Measurements from ENCODE around the gene PLEKHG4B.
"Not testable (repeated sequence)": the region's sequence is repeated elsewhere in the genome, so short reads cannot be mapped to it uniquely, and the experiment has no call there.

Gene PLEKHG4B

DNA sequence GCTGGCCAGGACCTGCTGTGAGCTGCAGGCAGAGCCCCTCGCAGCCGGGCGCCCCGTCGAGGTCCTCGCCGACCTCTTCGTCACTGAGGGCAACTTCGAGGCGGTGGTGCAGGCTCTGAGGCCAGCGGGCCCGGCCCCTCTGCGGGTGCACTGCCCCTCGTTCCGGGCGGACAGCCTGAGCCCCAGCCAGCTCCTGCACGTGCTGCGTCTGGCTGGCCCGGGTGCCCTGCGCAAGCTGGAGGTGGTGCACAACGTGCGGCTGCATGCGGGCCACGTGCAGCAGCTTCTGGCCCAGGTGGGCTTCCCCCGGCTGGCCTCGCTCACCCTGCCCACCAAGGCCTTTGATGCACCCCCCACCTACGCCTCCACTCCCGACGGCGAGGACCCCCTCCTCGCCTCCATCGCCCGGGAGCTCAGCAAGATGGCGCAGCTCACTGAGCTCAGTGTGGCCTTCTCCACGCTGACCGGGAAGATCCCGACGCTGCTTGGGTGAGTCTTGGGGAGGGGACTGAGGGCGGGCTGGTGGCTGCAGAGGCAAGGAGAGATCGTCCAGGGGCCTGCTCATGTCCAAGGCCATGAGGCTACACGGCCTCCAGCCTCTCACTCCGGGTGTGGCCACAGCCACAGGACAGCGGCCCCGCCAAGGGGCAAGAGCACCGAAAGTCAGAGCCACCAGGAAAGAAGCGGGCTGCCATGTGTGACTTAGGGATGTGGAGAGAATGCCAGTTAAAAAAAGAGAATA lies 100.2 kb downstream of the PLEKHG4B start:
- DNase-seq: no peak

DNA sequence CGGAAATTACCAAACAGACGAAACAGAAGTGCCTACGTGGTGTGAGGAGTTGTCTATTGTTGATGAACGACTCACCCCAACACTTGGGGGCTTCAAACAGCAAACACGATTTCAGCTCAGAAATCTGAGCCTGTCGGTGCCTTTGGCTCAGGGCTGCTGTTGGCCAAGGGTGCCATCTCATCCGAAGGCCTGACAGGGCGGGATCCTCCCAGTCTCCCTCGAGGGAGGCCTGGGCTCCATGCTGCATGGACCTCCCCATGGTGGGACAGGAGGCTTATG lies 100.7 kb downstream of the PLEKHG4B start:
- no peak for DNase-seq

DNA sequence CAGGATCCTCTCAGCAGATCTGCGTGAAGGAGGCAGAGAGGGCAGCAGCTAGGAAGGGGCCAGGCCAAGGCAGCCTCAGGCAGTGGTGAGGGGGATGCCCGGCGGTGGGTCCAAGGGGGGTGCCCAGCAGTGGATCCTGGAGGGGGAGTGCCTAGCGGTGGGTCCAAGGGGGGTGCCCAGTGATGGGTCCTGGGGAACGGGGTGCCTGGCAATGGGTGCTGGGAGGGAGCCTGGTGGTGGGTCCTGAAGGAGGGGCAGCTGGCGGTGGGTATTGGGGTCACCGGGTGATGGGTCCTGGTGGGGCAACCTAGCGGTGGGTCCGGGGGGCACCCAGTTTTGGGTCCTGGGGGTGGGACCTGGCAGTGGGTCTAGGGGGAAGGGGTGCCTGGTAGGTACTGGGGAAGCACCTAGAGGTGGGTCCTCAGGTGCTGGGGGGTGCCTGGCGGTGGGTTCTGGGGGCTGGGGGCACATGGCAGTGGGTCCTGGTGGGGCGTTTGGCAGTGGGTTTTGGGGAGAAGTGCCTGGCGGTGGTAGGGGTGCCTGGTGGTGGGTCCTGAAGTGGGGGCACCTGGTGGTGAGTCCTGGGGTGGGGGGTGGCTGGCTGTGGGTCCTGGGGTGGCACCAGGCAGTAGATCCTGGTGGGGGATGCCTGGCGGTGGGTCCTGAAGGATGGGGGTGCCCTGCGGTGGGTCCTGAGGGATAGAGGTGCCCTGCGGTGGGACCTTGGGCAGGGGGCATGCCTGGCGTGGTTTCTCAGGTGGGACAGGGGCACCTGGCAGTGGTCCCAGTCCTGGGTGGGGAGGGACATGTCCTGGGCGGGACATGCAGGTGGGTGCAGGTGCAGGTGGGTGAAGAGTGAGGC lies 101.2 kb downstream of the PLEKHG4B start:
- DNase-seq: no peak

DNA sequence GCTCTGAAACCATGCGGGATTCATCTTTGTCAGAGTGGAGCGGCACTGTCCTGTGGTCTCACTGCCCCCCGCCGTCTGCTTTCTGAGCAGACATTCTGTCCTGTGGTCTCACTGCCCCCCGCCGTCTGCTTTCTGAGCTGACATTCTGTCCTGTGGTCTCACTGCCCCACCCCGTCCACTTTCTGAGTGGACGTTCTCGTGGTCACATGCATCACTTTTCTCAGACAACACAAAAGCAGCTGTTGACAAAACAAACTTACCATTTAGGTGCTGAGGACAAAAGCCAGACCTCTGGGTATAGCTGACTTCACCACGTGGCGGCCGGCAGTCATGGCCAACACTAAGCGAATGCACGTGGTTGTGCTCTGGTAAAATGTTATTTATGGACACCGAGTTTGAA lies 102.1 kb downstream of the PLEKHG4B start:
- no peak for DNase-seq

DNA sequence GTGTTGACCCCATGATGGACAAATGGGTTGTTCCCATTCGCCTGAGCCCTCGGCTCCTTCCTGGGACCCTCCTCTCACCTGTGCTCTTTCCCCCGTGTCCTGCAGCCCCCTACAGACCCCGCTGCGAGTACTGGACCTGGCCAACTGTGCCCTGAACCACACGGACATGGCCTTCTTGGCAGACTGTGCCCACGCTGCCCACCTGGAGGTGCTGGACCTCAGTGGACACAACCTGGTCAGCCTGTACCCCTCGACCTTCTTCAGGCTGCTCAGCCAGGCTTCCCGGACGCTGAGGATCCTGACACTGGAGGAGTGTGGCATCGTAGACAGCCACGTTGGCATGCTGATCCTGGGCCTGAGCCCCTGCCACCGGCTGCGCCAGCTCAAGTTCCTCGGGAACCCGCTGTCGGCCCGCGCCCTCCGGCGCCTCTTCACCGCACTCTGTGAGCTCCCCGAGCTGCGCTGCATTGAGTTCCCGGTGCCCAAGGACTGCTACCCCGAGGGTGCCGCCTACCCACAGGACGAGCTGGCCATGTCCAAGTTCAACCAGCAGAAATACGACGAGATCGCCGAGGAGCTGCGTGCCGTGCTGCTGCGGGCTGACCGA lies 102.7 kb downstream of the PLEKHG4B start:
- no peak for DNase-seq

DNA sequence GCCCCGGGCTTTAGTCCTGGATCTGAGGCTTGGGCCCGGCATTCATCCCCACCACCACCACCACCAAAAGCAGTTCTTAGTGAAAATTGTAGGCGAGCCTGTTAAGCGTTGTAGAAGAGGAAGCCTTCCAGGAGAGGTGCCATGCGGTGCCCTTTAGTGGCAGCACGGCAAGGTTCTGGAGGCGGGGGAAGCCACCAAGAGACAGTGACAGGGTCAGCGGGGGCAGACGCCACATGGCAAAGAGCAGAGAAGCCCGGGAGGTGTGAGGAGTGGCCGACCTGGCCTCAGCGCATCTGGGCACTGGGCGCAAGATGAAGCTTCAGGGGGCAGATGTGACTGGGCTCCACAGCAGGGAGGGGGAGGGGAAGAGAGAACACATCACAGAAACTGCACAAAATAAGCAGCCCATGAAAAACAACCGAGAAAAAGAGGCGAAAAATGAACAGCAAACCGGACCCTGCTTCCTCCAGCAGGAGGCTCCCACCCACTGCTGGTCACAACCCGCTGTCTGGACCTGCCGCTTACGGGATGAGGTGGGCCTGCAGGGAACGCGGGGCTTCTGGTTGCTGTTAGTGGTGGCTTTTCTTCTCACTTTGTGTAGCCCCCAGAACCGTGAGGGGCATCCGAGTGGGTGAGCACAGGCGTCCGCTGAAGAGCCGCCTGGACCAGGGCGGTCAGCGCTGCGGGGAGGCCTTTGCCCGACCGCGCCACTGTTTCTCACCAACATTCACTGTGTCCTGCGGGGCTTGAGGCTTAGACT lies 103.6 kb downstream of the PLEKHG4B start:
- DNase-seq: no peak

DNA sequence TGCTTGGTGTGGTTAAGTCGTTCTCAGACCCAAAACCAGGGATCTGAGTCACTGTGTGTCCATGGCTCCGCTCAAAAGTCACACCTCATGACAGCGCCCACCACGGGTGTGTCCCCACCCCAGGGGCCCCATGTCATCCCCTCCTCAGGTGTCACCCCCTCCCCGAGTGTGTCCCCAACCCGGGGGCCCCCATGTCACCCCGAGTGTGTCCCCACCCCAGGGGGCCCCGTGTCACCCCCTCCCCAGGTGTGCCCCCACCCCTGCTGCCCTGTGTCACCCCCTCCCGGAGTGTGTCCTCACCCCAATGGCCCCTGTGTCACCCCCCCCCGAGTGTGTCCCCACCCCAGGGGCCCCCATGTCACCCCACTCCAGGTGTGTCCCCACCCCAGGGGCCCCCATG lies 104.4 kb downstream of the PLEKHG4B start:
- DNase-seq: no peak

DNA sequence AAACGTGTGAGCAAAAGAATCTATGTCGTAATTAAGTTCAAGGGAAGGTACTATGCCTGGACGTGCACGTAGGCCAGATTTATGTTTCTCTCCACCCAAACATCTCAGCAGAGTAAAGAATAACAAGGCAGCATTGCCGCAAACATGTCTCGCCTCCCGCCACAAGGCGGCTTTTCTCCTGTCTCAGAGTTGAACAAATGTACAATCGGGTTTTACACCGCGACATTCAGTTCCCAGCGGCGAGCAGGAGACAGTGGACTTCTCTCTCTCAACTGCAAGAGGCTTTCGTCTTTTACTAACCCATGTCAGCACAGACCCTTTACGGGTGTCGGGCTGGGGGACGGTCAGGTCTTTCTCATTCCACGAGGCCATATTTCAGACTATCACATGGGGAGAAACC lies 105.1 kb downstream of the PLEKHG4B start:
- not testable (repeated sequence) for DNase-seq

DNA sequence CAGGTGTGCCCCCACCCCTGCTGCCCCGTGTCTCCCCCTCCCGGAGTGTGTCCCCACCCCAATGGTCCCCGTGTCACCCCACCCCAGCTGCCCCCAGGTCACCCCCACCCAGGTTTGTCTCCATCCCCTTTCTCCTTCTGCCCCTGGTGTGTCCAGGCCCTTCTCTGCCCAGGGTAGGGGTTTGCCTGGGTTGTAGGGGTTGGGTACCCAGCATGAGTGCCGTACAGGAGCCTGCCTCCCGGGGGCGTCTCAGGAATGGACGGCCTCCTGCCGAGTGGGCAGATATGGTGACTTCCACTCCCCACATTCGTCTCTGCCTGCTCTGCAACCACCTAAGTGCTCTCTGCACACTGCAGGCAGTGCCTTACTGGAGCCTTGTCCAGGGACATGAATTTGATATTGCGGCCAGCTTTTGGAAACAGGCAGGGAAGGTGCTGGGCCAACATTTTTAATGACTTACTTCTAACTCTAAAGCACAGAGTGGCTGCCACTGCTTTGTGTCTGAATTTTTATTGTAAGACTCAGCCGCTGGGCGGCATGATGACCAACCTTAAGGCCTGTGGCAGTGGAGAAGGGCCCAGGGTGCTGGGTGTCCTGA lies 106.0 kb downstream of the PLEKHG4B start:
- no peak for DNase-seq

DNA sequence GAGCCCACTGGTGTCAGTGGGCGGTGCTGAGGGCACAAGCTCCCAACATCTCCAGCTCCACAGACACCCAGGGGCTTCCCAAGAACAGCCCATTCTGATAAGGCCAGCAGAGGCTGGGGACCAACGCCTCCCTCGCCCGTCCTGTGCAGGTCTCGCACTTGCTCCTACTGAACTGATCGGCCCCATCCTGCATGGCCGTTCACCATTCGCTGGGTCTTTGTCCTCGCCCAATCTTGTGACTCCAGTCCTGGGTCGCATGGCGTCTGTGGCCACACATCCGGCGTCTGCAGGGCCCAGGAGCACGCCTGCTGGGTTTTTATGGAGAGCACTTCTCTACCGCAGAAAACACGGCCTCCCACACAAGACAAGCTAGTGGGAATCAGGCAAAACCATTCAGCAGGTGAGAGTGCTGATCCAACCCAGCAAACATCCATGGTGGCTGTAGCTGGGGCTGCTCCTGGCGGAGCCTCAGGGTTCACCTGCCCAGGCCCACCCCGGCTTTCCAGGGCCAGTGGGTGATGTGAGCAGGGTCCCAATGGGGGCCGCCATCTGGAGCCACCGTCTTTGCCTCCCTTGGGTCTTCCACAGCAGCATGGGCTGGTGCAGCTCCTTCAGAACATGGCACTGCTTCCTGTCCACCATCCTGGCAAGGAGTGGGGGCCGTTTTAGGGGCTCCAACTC lies 106.7 kb downstream of the PLEKHG4B start:
- DNase-seq: no peak

DNA sequence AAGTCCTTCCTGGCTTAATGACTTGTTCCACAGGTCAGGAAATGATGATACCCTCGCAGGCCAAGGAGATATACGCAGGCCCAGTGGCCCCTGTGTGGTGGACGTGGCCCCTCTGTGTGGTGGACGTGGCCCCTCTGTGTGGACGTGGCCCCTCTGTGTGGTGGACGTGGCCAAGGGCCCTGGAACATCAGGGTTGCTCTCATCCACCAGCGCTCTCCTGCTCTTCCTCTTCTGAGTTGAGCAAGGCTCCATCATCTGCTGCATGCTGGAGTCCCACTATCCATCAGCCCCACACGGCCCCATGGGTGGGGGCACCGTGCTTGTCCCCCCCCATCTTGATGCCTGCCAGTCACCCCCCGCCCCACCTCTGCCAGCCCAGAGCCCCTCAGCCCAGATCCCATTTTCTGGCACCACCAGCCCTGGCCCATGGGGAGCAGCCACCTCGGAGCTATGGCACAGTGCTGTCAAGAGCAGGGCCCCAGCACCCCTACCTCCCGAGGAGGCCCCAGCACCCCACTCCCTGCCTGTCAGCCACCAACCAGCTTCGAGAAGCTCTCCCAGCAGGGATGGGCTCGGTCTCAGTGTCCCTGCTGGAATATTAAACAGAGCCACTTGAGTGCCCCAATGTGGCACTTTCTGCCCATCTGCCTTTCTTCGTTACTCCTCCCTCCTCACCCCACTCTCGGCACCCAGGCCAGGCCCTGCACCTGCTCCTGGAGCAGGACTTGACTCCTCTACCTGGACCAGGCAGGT lies 107.4 kb downstream of the PLEKHG4B start:
- DNase-seq: no peak

DNA sequence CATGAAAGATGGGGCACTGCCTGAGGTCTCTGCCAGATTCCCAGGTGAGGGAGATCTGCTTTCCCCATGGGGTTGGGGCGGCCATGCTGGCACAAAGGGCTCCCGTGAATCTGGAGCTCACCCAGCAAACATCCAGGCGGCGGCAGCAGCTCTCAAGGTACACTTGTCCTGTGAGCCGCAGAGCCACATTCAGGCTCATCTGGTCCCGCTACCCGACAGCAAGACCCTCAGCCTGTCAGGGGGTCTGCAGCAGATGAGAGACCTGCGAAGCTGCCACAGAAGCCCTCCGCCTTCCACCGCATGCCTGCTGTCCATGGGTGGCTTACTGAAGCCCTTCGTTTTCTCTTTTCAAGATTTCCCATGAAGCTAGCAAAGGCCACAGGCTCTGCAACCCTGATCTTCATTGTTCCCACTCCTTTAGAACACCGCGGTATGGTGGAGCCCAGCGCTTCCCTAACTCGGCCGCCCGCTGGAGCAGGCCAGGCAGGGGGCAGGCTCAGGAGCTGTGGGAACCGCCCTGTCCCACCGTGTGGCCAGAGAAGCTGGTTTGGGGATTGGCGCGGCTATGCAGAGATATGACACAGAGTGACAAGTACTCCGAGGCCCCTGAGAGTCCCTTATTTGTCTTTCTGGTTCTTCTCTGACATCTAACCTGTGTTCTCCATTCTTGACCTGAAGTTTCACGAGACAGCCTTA lies 108.1 kb downstream of the PLEKHG4B start:
- DNase-seq: no peak

DNA sequence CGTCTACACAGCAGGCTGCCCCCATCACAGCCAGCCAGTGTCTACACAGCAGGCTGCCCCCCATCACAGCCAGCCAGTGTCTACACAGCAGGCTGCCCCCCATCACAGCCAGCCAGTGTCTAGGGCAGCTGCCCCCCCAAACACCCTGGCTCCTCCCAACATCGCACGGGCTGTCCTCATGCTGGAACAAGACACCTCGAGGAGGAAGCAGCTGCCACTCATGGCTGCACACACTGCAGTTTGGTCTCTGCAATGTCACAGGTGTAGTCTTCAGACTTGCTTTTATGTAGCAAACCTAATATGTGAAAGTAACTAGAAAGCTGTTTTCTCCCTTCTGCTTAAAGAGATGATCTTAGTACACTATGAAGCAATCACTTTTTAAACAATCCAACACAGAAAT lies 109.0 kb downstream of the PLEKHG4B start:
- no peak for DNase-seq

DNA sequence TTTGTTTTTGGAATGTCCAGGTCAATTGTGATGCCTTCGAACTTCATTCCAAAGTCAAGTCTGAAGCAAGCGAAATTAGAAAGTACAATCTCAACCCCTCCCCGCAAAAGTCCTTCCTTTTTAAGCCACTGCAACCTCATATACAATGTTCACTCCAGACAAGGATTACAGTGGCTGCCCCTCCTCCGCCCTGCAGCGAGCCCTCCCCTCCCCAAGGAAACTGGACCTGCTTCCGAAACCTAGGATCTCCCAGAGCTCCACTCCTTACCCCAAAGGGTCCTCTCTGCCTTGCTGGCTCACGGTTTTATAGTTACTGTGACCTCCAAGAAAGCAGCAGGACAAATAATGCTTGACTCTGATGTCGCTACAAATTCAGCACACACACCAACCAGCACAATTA lies 109.7 kb downstream of the PLEKHG4B start:
- no peak for DNase-seq

DNA sequence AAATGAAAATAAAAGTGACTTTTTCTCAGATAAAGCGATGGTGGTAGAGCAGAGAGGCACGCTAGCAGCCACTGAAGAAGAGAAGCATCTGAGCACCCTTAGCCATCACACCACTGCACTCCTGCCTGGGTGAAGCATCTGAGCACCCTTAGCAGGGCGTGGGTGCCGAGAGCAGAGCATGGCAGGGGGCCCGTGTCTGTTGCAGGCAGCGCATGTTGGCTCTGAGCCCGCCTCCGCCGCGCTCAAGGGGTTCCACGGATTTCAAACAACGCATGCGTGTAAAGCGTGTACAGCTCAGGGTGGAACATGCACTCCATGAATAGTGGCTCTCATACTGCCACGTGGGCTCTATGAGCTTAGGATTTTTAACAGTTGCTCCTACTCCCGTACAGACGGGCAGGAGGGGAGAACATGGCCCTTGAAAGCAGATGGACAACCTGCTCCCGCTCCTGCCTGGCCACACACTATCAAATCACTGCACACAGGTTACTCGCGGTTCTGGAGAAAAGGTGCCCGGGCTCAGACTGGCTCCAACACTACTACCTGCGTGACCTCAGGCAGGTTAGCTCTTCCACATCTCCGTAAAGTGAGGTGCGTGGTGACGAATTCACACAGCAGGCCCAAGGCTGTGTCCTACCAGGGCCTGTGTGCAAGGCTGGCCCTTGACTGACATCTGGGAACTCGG lies 111.4 kb downstream of the PLEKHG4B start:
- no peak for DNase-seq

DNA sequence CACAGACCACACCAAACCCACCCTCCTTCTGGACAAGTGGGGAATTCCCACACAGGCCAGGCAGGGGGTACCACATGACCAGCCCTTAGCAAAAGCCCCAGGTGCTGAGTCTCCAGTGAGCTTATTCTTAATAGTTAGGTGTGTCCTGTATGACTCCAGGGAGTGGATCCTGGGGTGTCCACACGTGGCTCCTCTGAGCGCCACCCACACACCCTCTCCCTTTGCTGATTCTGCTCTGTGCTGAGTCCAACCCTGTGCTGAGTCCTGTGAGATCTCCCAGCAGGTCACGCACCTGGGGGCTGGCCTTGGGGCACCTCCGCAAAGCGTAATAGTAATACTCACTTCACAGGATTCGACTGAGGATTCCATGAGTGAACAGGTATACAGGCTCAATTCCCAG lies 112.0 kb downstream of the PLEKHG4B start:
- DNase-seq: no peak

DNA sequence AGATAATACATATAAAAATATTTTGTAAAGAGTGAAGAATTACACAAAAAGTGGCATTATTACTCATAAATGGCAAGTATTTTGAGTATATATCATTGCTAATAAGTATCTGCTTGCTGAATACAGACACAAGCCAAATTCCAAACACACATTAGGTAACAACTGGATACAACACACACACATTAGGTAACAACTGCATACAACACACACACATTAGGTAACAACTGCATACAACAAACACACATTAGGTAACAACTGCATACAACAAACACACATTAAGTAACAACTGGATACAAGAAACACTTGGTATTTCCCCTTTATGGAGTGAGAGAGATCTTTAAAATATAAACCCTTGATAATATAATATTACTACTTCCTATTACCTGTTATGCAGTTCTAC lies 112.5 kb downstream of the PLEKHG4B start:
- no peak for DNase-seq

DNA sequence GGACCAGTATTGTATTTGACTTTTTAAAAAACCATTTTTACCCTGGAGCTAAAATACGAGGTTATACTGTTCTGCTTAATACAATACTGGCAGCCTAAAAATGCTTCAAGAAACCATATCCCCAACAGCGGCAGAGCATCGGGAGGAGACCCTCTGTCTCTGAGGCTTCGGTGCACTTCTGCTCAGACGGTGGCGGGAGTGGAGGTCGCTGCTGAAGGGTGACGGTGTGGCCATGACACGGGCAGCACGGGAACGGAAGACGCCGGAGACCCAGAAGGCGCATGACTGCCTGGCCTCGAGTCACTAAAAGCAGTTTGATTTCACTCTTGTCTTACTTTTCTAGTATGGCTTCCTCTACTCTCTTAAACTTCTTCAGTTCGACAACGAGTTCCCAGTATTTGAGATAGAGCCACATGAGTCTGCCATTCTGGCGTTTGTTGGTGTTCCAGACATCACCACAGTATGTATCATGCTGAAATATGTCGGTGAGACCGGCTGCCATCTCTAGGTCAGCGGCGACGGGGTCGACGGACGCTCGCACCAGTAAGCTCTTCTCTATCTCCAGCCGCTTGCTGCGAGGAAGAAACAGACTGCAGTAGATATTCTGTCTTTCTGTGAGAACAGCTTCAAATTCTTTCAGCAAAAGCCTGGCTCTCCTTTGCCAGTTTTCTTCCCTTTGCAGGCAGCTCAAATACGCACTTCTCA lies 113.2 kb downstream of the PLEKHG4B start:
- no peak for DNase-seq

DNA sequence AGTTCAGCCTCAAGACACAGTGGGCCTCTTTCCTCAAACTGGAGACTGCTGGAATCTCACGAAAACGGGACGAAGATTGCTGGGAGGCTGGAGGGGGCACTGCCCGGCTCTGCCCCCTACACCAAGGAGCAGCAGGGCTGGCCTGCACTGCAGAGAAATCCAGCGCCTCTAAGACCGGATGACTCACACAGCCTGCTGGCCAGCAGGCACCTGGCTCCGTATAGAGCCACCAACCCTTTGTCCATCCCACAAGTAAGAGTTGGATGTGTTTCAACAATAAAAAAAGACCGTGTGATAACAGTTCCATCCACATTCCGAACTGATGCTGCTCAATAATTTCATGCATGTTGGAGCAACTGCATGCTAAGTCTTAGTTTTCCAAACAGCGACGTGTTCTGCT lies 114.4 kb downstream of the PLEKHG4B start:
- no peak for DNase-seq
